AML-193 (cell line): ENCODE results near the gene P2RX2.

Source experiments
- DNase-seq, 2 experiments: peaks; one replicate each; lab custom pipeline; 2025; lab: John Stamatoyannopoulos, UW

The P2RX2 gene

DNA sequence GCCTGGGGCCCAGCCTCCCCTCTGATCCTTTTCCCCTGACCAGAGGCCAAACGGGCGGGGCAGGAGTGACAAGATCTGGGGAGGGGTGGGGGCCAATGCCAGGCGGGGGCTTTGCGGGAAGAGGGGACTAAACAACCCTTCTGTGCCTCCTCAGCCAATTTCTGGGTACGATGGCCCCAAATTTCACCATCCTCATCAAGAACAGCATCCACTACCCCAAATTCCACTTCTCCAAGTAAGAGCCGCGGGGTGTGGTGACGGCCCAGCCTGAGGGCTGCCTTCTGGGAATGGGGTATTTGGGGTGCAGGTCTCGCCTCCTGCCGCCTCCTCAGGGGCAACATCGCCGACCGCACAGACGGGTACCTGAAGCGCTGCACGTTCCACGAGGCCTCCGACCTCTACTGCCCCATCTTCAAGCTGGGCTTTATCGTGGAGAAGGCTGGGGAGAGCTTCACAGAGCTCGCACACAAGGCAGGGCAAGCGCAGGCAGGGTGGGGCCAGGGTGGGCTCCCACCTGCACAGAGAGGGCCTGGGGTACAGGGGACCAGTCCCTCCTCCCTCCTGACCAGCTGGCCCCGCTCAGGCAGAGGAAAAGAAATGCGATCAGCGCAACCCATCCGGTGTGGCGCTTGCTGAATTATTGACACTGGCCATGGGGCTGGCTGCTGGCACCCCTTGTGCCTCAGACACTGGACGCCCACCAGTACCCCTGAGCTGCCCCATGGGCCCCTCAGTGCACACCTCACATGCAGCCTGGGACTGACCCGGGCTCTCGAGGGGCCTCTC, 1.7 kb downstream of the P2RX2 start:
- DNase-seq, result no peak

- DNase-seq, result no peak
Measured at GRCh38 chr12:132620899-132621656, 2.5 kb downstream of the P2RX2 start.

DNA sequence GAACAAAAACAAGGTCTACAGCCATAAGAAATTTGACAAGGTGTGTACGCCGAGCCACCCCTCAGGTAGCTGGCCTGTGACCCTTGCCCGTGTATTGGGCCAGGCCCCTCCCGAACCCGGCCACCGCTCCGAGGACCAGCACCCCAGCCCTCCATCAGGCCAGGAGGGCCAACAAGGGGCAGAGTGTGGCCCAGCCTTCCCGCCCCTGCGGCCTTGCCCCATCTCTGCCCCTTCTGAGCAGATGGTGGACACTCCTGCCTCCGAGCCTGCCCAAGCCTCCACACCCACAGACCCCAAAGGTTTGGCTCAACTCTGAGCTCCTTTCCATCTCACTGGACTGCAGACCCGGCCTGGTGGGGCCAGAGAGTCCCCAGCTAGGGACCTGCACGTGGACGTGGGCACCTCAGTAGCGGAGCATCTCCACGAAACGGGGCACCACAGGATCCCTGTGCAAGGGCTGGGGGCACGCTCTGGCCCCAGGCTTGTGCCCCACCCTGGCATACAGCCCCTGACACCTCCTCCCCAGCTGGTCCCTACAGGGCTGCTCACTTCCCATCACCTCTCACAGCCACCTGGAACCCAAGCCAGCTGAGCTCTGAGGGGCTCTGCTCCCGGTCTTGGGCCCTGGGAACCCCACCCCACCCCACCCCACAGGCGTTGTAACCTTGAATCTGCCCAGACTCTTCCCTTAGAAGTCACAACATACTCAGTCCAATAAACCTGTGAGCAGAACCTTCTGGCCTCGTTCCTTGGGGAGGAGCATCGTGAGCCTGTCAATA, 3.3 kb downstream of the P2RX2 start:
- DNase-seq, result no peak

DNA sequence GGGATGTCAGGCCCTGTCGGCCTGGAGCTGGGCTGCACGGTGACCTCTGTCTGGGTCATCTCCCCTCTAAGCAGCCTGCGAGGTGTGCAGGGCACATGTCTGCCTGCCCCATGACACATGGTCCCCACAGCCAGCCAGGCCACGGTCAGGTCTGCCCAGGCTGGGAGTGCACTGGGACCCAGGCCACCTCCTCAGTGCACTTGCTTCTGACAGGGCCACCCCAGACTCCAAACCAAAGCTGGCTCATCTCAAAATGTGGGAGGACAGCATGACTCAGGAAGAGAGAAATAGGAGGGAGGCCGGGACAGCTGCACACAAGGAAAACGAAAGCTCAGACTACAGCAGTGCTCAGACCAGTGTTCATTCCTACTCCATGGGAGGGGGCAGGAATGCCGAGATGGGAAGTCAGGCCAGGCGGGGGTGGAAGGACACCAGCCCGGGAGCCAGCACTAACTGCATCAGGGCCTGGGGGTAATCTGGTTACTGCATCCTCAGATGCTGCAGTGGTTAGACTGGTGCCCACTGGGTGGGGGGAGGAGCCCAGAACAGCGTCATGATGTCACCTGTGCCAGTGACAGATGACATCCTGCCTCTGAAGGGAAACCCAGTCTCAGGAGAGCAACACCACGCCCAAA, 4.0 kb downstream of the P2RX2 start:
- no peak for DNase-seq

- no peak for DNase-seq
Measured at GRCh38 chr12:132623072-132623869, 4.7 kb downstream of the P2RX2 start.

DNA sequence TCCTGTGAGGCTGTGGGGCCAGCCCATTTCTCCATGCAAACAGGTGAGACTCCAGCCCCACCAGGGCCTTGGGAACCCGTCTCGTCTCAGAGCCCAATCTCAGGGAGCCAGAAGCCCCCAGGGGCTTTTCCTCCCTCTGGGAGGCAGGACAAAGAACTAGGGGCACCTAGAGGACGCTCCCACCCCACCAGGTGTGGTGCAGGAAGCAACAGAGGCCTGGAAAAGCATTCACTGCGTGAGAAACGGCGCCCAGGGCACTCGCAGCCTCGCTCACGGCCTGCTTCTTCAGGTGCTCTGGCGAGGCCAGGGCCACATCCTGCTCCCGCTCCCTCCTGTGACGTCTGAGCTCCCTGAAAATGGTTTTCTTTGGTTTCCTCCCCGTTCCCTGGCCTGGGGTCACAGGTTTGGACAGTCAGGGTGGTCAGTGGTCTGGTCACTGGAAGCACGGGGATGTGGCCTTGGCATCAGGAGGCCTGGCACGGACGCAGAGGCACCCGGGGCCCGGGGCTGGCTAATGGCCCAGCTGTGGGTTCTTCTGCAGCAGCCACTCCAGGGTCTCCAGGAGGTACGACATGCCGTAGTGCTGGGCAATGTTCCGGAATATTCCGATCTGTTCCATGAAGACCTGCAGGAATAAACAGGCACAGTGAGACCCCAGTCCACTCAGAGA, 5.7 kb downstream of the P2RX2 start:
- DNase-seq, result no peak

DNA sequence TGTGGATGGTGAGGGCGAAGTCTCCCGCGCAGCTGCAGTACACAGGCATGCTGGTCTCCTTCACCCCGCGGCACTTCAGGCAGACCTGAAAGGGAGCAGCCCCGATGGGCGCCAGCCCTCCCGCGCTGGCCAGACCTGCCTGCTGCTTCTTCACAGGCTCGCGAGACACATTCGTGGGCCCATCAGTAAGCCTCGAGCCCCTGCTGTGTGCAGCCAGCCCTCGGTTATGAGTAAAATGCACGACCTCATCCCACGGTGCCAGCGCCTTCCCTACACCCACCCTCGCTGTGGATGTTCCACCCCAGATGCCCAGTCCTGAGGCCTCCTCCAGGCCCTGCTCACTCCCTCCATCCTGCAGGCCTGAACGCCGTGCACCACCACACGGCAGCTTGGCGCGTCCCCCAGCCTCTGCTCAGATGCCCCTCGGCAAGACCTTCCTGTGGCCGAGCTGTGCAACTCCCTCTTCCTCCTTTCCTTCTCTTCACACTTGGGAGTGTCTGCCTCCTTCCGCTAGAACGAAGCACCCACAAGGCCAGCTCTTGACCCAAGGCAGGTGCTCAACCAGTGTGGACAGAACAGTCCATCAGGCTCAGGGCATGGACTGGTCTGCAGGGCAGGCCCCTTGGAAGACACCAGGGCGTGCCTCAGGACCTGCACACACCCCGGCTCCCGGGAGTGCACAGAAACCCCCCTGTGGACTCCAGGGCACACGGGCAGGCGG, 6.5 kb downstream of the P2RX2 start:
- no peak for DNase-seq

DNA sequence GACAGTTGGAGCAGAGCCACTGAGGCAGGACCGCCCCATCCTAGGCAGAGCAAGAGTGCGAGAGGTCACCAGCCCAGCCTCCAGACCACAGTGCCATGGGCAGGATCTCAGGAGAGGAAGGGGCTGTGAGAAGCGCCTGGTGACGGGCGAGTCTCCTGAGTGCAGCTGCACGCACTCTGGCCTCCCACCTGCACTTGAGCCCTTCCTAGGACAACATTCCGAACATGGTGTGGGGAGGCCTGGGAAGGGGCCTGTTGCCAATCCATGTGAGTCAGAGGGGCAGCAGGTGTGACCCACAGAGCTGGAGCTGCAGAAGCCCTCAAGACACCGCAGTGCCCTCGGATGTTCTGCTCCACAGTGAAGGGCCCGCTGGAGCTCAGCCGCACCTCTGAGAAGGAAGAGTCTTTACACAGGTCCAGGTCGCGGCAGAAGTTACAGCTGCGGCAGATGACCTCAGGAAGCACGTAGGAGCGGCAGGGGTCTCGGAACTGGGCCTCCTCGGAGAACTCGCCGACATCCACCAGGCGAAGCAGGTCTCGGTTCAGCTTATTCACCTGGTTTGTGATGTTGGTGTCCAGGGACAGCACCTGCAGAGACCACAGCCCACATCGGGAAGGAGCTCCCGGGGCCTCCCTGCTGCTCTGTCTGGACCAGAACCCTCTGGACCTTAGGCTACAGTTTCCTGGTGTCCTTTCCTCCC, 7.3 kb downstream of the P2RX2 start:
- DNase-seq, result no peak

DNA sequence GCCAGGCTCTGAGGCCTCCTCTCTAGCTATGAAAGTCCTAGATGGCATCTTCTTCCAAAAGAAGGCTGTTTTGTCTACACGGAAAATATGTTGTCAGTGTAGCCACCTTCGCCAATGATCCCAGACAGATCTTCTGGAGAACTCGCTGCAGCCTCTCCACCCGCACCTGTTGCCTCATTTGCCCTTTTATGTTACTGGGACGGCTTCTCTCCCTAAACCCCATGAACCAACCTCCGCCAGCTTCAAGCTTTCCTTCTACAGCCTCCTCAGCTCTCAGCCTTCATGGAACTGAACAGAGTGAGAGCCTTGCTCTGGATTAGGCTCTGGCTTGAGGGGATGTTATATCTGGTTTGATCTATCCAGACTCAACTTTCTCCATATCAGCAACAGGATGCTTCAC, 10.8 kb downstream of the P2RX2 start:
- DNase-seq, result no peak

GRCh38 chr12:132630672-132631071, 12.1 kb downstream of the P2RX2 start:
- DNase-seq, result no peak

- no peak for DNase-seq
Measured at GRCh38 chr12:132631666-132632065, 13.1 kb downstream of the P2RX2 start.

GRCh38 chr12:132632521-132633228, 14.1 kb downstream of the P2RX2 start:
- no peak for DNase-seq

- no peak for DNase-seq
Measured at GRCh38 chr12:132633398-132633797, 14.8 kb downstream of the P2RX2 start.

DNA sequence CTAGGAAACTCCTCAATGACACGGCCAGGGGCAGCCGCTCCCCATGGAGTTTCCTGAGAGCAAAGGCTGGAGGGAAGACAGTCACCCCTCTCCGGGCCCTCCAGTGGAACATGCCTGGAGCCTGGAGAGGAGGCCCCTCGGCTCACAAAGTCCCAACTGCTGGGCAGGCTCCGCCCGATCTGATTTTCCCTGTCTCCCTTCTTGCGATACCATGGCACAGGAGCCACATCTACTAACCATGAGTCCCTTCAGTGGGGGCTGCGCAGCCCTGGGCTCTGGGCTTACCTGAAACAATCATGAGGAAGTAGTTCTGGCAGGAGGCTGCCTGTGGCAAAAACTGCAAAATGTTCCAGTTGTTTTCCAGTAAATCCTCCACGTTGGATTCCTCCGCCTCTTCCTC, 15.3 kb downstream of the P2RX2 start:
- no peak for DNase-seq

DNA sequence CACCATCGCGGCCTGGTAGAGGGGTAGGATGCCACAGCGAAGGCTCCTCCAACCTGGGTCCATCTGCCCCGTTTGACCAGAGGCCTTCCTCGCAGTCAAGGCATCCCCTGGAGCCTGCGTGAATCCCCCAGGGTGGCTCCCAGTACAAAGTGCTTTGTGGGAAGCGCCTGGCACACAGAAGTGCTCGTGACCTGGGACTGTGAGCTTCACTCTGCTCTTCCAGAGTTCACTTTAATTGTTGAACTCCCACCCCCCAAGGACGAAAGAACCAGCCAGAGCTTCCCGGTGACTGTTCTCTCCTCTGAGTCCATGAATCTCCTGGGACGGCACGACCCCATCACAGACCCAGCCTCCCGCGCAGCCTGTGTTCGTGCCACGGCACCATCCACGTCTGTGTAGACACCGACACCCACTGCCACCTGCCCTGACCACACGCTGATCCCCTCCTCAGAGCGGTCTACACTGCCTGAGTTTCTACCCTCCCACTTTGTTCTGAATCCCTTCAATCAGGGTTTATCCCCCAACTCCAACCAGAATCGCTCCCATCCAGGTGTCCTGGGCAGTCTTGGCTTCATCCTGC, 15.9 kb downstream of the P2RX2 start:
- no peak for DNase-seq

DNA sequence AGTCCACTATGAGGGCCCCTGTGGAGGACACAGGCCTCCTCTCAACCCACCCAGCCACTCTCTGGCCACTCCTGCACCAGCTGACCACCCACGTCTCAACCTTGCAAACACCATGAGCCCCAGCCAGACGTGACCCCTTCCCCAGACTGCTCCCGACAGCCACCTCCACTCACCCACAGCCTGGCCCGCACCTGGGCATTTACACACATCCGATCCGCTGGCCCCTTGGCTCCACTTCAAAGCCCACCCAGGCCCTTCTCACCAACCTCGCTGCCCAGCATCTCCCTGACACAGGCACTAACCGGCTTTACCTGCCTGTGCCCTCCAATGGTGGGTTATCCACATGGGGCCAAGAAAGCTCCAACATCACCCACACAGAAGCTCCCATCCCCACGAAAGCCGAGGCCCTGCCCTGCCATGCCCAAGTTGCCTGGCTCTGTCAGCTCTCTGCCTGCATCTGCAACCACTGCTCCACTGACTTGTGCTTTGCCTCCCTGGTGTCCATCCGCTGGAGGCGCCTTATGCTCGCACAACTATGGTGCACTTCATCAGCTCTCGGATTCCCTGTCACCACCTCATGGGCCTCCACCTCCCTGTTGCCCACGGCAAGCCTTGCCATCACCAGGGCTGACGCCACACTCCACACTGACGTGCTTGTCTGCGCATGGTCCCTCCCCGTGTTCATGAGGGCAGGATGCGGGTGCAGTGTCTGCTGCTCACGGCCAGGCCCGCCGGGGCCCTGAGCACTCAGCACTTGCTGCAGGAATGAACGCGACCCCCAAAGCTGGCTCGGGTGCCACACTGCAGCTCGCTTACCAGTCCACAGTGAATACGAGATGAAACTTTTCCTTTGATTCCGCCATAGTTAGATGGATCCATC, 16.7 kb downstream of the P2RX2 start:
- no peak for DNase-seq

DNA sequence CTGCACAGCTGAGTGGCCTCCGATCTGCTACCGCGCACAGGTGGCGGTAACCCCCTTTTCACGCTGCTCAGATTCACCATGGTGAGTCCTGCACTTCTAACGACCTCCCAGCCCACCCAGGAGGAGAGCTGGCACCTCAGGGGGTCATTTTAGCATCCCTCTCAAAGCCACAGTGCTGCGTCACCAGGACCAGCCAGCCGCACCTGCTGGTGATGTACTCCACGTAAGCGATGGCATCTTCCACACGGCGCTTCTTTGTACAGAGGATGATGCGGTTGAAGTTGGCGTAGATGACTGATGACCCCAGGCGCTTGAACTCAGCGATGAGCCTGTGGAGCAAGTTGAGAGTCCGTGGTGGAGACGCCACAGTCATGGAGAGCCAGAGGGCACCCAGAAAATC, 19.2 kb downstream of the P2RX2 start:
- no peak for DNase-seq
